Smooth muscle cell (in vitro differentiated cells): ENCODE data around the gene LAMA5. TPM values are rescaled to one million over a fixed set of nuclear protein-coding genes. Genes with fewer than 3 reads are reported as not detected.

Experiments used
- DNase-seq: peaks from one replicate; lab custom pipeline; 2025; ENCODE audit not compliant: unreplicated experiment; lab: John Stamatoyannopoulos, UW
- H2AFZ ChIP-seq: fragments of 200-600 bp; sonication (generic); 2 replicates; pipeline ENCODE4 v1.6.0; 2016; ENCODE audit warnings: antibody characterized with exemption, low read depth, mild to moderate bottlenecking
- H3F3A ChIP-seq: fragments of 200-600 bp; sonication (generic); 2 replicates; pipeline ENCODE4 v1.6.0; 2017; ENCODE audit warnings: antibody characterized with exemption, low read depth
- H3K27ac ChIP-seq: fragments of 200-600 bp; sonication (generic); 2 replicates; pipeline ENCODE4 v1.5.1; 2016; ENCODE audit warnings: low read depth, mild to moderate bottlenecking
- H3K27me3 ChIP-seq: fragments of 200-600 bp; sonication (generic); 2 replicates; pipeline ENCODE4 v1.6.1; 2016; ENCODE audit warnings: low read depth, mild to moderate bottlenecking
- H3K36me3 ChIP-seq: fragments of 200-600 bp; sonication (generic); 2 replicates; pipeline ENCODE4 v1.5.1; 2016; ENCODE audit warnings: low read depth
- H3K4me1 ChIP-seq: fragments of 200-600 bp; sonication (generic); 2 replicates; pipeline ENCODE4 v1.5.1; 2016; ENCODE audit warnings: low read depth
- H3K4me2 ChIP-seq: fragments of 200-600 bp; sonication (generic); 2 replicates; pipeline ENCODE4 v1.6.0; 2016; ENCODE audit warnings: mild to moderate bottlenecking
- H3K4me3 ChIP-seq: fragments of 200-600 bp; sonication (generic); 2 replicates; pipeline ENCODE4 v1.5.1; 2016; ENCODE audit warnings: mild to moderate bottlenecking
- H3K79me2 ChIP-seq: fragments of 200-600 bp; sonication (generic); 2 replicates; pipeline ENCODE4 v1.6.0; 2016; ENCODE audit warnings: low read depth, mild to moderate bottlenecking
- H3K9ac ChIP-seq: fragments of 200-600 bp; sonication (generic); 2 replicates; pipeline ENCODE4 v1.6.0; 2016; ENCODE audit warnings: low read depth
- H3K9me3 ChIP-seq: fragments of 200-600 bp; sonication (generic); replicated peaks from 2 replicates; pipeline ENCODE4 v1.5.1; 2016; ENCODE audit warnings: low read depth
- H4K20me1 ChIP-seq: fragments of 200-600 bp; sonication (generic); 2 replicates; pipeline ENCODE4 v1.6.0; 2016; ENCODE audit warnings: low read depth
- WGBS: methylation state at CpG from one replicate; pipeline ENCODE4 v1.1.7; 2016; ENCODE audit warnings: low lambda C conversion rate; 5-methylcytosine and 5-hydroxymethylcytosine counted together
- polyA plus RNA-seq: library from polyadenylated mRNA; unstranded; fragments of >200 nt; fragmentation: Nextera tagmentation; extraction: Ambion mirVana; gene quantifications from 2 replicates; pipeline ENCODE4 v1.2.1, GENCODE V29; 2016
- total RNA-seq: library from RNA; depleted of rRNA; stranded (reverse); fragments of >200 nt; gene quantifications from 2 replicates; pipeline ENCODE4 v1.2.3, GENCODE V29; 2014
- TF ChIP-seq, protein P1 (sequence below): fragments of 200-600 bp; sonication (generic); IDR thresholded peaks from 2 replicates; pipeline ENCODE4 v1.5.1; 2017; ENCODE audit warnings: borderline replicate concordance, mild to moderate bottlenecking, antibody characterized with exemption; ENCODE audit not compliant: insufficient read depth, poor library complexity, severe bottlenecking

Gene LAMA5
- total and polyA plus RNA-seq, 2 experiments from 2014 or later, result 27.5 to 27.6 TPM

DNA sequence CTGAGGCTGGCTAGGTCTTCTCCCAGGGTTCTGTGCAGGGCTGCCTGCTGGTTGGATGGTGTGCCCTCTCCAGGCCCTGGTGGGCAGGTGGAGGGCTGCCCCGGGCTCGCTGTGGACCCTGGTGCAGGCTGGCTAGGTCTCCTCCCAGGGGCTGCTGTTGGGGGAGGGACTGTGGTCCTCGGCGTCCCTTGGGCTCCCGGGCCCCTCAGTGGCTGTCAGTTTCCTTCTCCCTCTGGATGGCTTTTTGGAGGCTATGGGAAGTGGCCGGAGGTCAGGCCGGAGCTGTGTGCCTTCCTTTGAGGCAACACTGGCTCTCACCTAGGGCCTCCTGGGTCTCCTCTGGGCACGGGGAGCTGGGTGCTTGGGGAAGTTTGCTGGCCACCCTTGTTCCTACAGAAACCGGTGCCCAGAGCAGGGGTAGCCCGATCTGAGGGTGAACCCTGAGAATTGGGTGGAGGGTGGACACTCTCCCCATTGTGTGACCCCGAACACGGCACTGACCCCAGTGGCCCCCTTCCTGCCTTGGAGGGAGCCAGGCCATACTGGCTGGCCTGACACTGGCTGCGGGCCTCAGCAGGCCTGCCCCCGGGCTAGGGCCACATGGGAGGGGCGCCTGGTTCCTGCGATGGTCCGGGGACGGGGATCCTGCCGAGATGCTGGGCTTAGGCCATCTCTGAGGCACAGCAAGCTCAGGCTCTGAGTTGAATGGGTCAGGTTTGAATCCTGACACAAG, 43.8 kb upstream of the LAMA5 start:
- Histone ChIP-seq H4K20me1 (no peaks in the 10 kb centered on the region), H3K4me1 (peaks cover 7% of the 10 kb centered on the region), H2AFZ (no peak overlapping the region), H3K27ac (no peak overlapping the region), H3K4me3 (no peak overlapping the region), H3K9me3 (no peaks in the 10 kb centered on the region), H3K79me2 (peaks cover 8% of the 10 kb centered on the region), H3K4me2 (no peak overlapping the region), H3K27me3 (no peaks in the 10 kb centered on the region), H3F3A (no peaks in the 10 kb centered on the region), H3K36me3 (no peaks in the 10 kb centered on the region), H3K9ac (no peak overlapping the region)
- DNase-seq, result no peak
- 81% methylated on average over 19 of the region's 19 CpGs for WGBS
- TF ChIP-seq, protein P1, sequence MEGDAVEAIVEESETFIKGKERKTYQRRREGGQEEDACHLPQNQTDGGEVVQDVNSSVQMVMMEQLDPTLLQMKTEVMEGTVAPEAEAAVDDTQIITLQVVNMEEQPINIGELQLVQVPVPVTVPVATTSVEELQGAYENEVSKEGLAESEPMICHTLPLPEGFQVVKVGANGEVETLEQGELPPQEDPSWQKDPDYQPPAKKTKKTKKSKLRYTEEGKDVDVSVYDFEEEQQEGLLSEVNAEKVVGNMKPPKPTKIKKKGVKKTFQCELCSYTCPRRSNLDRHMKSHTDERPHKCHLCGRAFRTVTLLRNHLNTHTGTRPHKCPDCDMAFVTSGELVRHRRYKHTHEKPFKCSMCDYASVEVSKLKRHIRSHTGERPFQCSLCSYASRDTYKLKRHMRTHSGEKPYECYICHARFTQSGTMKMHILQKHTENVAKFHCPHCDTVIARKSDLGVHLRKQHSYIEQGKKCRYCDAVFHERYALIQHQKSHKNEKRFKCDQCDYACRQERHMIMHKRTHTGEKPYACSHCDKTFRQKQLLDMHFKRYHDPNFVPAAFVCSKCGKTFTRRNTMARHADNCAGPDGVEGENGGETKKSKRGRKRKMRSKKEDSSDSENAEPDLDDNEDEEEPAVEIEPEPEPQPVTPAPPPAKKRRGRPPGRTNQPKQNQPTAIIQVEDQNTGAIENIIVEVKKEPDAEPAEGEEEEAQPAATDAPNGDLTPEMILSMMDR, result no peak

DNA sequence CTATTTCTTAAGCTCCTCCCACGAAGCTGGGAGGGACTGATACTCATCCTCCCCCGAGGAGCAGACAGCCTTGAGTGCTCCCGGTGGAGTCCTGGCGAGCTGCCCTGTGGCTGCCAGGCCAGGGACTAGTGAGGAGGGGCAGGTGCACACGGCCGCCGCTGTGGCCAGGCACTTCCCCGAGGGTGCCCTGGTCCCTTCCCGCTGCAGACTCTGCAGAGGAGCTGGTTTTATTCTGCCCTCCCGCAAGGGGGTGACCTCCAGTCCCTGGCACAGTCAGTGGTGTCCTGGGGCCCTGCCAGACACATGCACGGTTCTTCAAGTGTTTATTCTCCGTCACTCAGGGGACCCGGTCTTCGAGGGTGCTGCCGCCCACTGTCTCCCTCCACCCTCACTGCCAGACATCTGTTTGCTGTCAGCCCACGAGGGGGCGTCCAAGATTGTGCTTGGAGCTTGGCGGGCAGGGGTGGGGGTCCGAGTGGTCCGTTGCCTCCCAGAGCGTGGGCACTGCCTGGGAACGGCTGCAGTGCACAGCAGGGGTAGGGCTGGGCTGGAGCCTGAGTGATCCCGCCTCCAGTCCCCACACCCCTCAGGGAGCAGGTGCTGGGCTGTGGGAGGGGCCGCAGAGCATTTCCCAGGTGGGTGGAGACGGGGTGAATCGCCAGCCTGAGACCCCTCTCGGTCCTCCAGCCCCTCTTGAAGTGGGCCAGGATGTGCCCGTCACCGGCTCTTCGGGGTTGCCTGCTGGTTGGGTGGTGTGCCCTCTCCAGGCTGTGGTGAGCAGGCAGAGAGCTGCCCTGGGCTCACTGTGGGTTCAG, 43.0 kb upstream of the LAMA5 start:
- Histone ChIP-seq H3K27me3 (no peaks in the 10 kb centered on the region), H3K9ac (no peak overlapping the region), H3F3A (no peaks in the 10 kb centered on the region), H3K79me2 (peaks cover 11% of the 10 kb centered on the region), H4K20me1 (no peaks in the 10 kb centered on the region), H3K27ac (no peak overlapping the region), H3K4me1 (peaks cover 11% of the 10 kb centered on the region), H2AFZ (no peak overlapping the region), H3K9me3 (no peaks in the 10 kb centered on the region), H3K4me2 (no peak overlapping the region), H3K36me3 (no peaks in the 10 kb centered on the region), H3K4me3 (no peak overlapping the region)
- TF ChIP-seq, protein P1, result peak; percentile 56
- DNase-seq, result no peak
- whole genome bisulfite sequencing, result 33% methylated on average over 29 of the region's 30 CpGs

GRCh38 chr20:62409086-62409853, 42.2 kb upstream of the LAMA5 start:
- 87% methylated on average over 12 of the region's 12 CpGs for WGBS
- H2AFZ ChIP-seq, result no peak overlapping the region
- H3K79me2 ChIP-seq, result peaks cover 11% of the 10 kb centered on the region
- H3K4me1 ChIP-seq, result peaks cover 11% of the 10 kb centered on the region
- TF ChIP-seq, protein P1, result no peak
- no peaks in the 10 kb centered on the region for H3K9me3 ChIP-seq
- H3K4me3 ChIP-seq, result no peak overlapping the region
- H3K9ac ChIP-seq, result no peak overlapping the region
- DNase-seq, result no peak
- H3F3A ChIP-seq, result no peaks in the 10 kb centered on the region
- no peak overlapping the region for H3K27ac ChIP-seq
- no peaks in the 10 kb centered on the region for H3K36me3 ChIP-seq
- no peaks in the 10 kb centered on the region for H3K27me3 ChIP-seq
- no peak overlapping the region for H3K4me2 ChIP-seq
- H4K20me1 ChIP-seq, result peaks cover 6% of the 10 kb centered on the region
